Nephron progenitor cell (in vitro differentiated cells): ENCODE data around the gene MAN2A1.

Source experiments
- DNase-seq: peaks from one replicate; pipeline ENCODE4 v3.0.0; 2021
- H3K27ac Mint-ChIP-seq: 2 replicates; pipeline ENCODE4 v1.8.0; 2021; ENCODE audit warnings: mild to moderate bottlenecking, moderate library complexity, mixed read lengths
- H3K27me3 Mint-ChIP-seq: 2 replicates; pipeline ENCODE4 v1.8.0; 2021; ENCODE audit warnings: mild to moderate bottlenecking, low read depth, mixed read lengths; ENCODE audit not compliant: poor library complexity
- H3K36me3 Mint-ChIP-seq: 2 replicates; pipeline ENCODE4 v1.8.0; 2021; ENCODE audit warnings: low read depth, mixed read lengths
- H3K4me1 Mint-ChIP-seq: 2 replicates; pipeline ENCODE4 v1.8.0; 2021; ENCODE audit warnings: mixed read lengths
- H3K4me3 Mint-ChIP-seq: 2 replicates; pipeline ENCODE4 v1.8.0; 2021; ENCODE audit warnings: mild to moderate bottlenecking, moderate library complexity, mixed read lengths
- H3K9me3 Mint-ChIP-seq: 2 replicates; pipeline ENCODE4 v1.8.0; 2021; ENCODE audit warnings: mild to moderate bottlenecking, moderate library complexity, mixed read lengths
- CTCF ChIP-seq: fragments of 200-600 bp; sonication (generic); IDR thresholded peaks from 2 replicates; pipeline ENCODE4 v1.5.0; 2021; ENCODE audit warnings: antibody characterized with exemption

Gene MAN2A1

DNA sequence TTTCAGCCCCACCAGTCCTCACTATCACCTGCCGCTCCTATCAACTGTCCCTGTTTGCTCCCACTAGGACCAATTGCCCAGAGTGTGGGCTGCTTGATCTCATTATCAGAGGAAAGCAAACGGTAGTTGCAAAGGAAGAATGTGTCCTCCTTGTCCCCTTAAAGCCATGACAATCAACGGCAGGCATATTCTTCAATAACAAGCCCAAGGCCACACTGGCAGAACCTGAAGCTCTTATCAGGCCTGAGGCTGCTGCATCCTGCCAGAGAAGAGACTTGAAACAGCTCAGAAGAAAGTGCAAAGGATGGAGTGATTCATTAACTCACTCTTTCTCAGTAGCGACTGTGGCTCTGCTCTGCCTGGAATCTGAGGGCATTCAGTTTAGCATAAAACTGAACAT, 39.2 kb upstream of the MAN2A1 start:
- peak overlapping the region; percentile 86 for H3K27ac Mint-ChIP-seq
- DNase-seq, result no peak
- no peaks in the 10 kb centered on the region for H3K9me3 Mint-ChIP-seq
- TF ChIP-seq CTCF, result no peak
- peaks cover 81% of the 10 kb centered on the region for H3K4me1 Mint-ChIP-seq
- H3K27me3 Mint-ChIP-seq, result no peaks in the 10 kb centered on the region
- no peak overlapping the region for H3K4me3 Mint-ChIP-seq
- H3K36me3 Mint-ChIP-seq, result no peaks in the 10 kb centered on the region

GRCh38 chr5:109652096-109652495, 37.6 kb upstream of the MAN2A1 start:
- Mint-ChIP-seq H3K27ac (no peak overlapping the region), H3K36me3 (no peaks in the 10 kb centered on the region), H3K4me3 (no peak overlapping the region), H3K9me3 (no peaks in the 10 kb centered on the region), H3K4me1 (peaks cover 69% of the 10 kb centered on the region), H3K27me3 (no peaks in the 10 kb centered on the region)
- no peak for TF ChIP-seq CTCF
- no peak for DNase-seq

DNA sequence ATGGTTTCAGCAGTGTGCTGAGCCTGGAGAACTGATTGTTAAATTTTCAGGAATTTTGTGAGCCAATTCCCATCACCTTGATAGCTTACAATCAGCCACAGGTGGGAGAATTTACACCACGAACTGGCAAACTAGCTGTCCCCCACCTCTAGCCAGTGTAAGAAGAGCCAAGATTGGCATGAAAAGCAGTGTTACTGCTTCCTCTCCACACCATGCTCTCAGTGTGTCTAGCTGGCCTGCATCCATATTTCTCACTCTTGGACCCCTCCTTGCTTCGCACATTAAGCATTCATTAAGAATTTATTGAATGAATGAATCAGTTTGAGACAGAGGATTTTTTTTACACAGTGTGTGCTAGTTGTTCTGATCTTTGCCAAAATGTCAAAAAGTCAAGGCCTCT, 36.7 kb upstream of the MAN2A1 start:
- H3K27ac Mint-ChIP-seq, result peak overlapping the region; percentile 41
- no peaks in the 10 kb centered on the region for H3K27me3 Mint-ChIP-seq
- no peaks in the 10 kb centered on the region for H3K36me3 Mint-ChIP-seq
- no peak for TF ChIP-seq CTCF
- no peak overlapping the region for H3K4me3 Mint-ChIP-seq
- no peak for DNase-seq
- H3K9me3 Mint-ChIP-seq, result no peaks in the 10 kb centered on the region
- H3K4me1 Mint-ChIP-seq, result peaks cover 62% of the 10 kb centered on the region

DNA sequence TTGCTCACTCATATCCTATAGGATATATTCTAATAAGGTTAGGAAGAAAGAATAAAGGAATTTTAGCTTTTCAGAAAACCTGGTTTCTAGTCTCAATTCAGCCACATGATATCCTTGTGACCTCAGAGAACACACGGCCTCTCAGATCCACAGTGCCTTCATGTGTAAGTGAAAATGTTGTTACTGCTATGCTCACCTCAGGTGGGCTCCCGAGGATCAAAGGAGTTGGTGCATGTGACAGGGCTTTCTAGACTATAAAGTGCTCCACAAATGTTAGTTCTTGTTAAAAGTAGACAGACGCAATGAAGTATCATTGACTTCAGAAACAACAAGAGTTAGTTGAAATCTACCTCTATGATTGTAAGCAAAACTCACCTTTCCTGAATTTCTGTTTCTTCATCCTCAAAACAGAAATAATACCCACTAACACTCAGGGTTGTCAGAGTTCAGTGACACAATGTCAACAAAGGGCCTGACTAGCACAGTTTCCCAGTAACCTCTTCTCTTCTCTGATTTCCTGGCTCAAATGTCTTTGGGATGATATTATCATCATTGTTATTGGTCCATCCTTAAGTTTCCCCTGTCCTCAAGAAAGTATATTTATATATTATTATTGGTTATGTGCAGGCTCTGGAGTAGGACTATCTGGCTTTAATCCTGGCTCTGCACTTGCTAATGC, 36.0 kb upstream of the MAN2A1 start:
- peaks cover 4% of the 10 kb centered on the region for H3K27me3 Mint-ChIP-seq
- peaks cover 58% of the 10 kb centered on the region for H3K4me1 Mint-ChIP-seq
- no peak for TF ChIP-seq CTCF
- DNase-seq, result no peak
- no peaks in the 10 kb centered on the region for H3K9me3 Mint-ChIP-seq
- no peaks in the 10 kb centered on the region for H3K36me3 Mint-ChIP-seq
- H3K27ac Mint-ChIP-seq, result peak overlapping the region; percentile 41
- no peak overlapping the region for H3K4me3 Mint-ChIP-seq

GRCh38 chr5:109654455-109654854, 35.3 kb upstream of the MAN2A1 start:
- H3K4me1 Mint-ChIP-seq, result peaks cover 51% of the 10 kb centered on the region
- H3K27me3 Mint-ChIP-seq, result peaks cover 4% of the 10 kb centered on the region
- DNase-seq, result no peak
- H3K27ac Mint-ChIP-seq, result peak overlapping the region; percentile 96
- no peaks in the 10 kb centered on the region for H3K36me3 Mint-ChIP-seq
- no peaks in the 10 kb centered on the region for H3K9me3 Mint-ChIP-seq
- no peak overlapping the region for H3K4me3 Mint-ChIP-seq
- TF ChIP-seq CTCF, result no peak

DNA sequence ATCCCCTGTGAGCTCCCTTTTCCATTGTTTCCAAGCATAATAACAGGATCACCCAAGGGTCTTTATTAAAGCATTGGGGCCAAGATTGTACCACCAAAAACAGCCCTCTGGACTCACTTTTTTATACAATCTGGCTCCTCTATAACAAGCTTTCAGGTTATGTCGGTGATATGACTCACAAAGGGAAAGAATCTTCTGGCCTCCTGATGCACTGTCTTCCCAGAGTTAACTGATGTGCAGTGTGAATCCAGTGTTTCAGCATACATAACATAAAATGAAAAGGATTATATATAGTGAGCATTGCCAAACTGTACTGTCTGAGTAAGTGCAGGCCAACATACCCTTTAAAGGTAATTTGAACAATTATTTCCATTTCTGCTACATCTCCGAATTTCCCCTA, 33.9 kb upstream of the MAN2A1 start:
- H3K27me3 Mint-ChIP-seq, result peaks cover 4% of the 10 kb centered on the region
- H3K4me1 Mint-ChIP-seq, result peaks cover 43% of the 10 kb centered on the region
- no peaks in the 10 kb centered on the region for H3K9me3 Mint-ChIP-seq
- H3K27ac Mint-ChIP-seq, result no peak overlapping the region
- no peak for TF ChIP-seq CTCF
- H3K4me3 Mint-ChIP-seq, result no peak overlapping the region
- DNase-seq, result no peak
- H3K36me3 Mint-ChIP-seq, result no peaks in the 10 kb centered on the region
